Fibroblast of villous mesenchyme (primary cell): Measurements from ENCODE around the gene SKIDA1. TPM values are rescaled to one million over a fixed set of nuclear protein-coding genes. Genes with fewer than 3 reads are reported as not detected.

Experiments used
- DNase-seq: peaks from one replicate; pipeline ENCODE4 v3.0.0-alpha.2; 2010; ENCODE audit warnings: low read depth
- H3K4me3 ChIP-seq: 2 replicates; pipeline ENCODE4 v1.5.1; 2011; ENCODE audit warnings: low read depth, mild to moderate bottlenecking, low read length
- CTCF ChIP-seq: IDR thresholded peaks from 2 replicates; pipeline ENCODE4 v1.5.1; 2012; ENCODE audit warnings: low read depth, mild to moderate bottlenecking, low read length; ENCODE audit not compliant: insufficient read depth
- total RNA-seq: library from RNA; depleted of rRNA; stranded (reverse); fragments of >200 nt; gene quantifications from 2 replicates; pipeline ENCODE4 v1.2.3, GENCODE V29; 2012

Gene SKIDA1
- total RNA-seq, 1 donor: 0.43 TPM

- TF ChIP-seq CTCF: no peak
- H3K4me3 ChIP-seq: peak overlapping the region; percentile 67
- DNase-seq: no peak
Measured at GRCh38 chr10:21515361-21516241, 9.9 kb downstream of the SKIDA1 start.

DNA sequence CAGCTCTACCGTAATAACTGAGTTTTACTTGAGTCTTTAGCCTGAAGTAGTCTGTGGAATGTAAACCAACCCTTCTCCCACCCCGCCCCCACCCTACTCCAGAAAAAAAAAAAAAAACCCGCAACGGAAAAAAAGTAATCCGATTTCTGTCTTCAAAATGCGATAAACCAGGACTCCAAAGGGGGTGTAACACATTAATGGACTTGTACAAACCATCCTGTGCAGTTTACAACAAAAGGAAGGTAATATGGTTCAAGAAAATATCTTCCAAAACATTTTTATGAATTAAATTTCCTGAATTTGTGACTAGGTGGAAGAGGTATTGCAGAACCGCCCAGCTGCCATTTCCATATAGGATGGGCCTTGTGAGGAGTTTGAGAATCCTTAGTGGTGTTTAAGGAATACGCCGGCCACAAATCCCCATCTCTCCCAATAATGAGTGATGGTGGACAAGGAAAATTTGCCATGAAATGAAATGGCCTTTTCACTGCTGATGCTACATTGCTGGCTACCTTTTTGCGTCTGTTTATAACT, 10.6 kb downstream of the SKIDA1 start:
- no peak overlapping the region for H3K4me3 ChIP-seq
- DNase-seq: no peak
- TF ChIP-seq CTCF: no peak

- no peak overlapping the region for H3K4me3 ChIP-seq
Measured at GRCh38 chr10:21514129-21514817, 11.2 kb downstream of the SKIDA1 start.

GRCh38 chr10:21513405-21513788, 12.1 kb downstream of the SKIDA1 start:
- no peak for TF ChIP-seq CTCF
- no peak for DNase-seq
- no peak overlapping the region for H3K4me3 ChIP-seq

More at GRCh38 chr10:21514129-21514817, 11.2 kb downstream of the SKIDA1 start:
- TF ChIP-seq CTCF: no peak
- DNase-seq: no peak

GRCh38 chr10:21512573-21513404, 12.7 kb downstream of the SKIDA1 start:
- DNase-seq: no peak
- TF ChIP-seq CTCF: no peak
- no peak overlapping the region for H3K4me3 ChIP-seq

GRCh38 chr10:21511946-21512572, 13.4 kb downstream of the SKIDA1 start:
- no peak for TF ChIP-seq CTCF
- DNase-seq: no peak
- no peak overlapping the region for H3K4me3 ChIP-seq
